ENCODE measurements around the gene ODF2.
A peak's percentile ranks its signal among the peaks of the same experiment; 100 is the strongest.
"Not testable (repeated sequence)": the region's sequence is repeated elsewhere in the genome, so short reads cannot be mapped to it uniquely, and the experiment has no call there.

The ODF2 gene

GRCh38 chr9:128412120-128412790, 43.6 kb upstream of the ODF2 start:
- DNase-seq (ENCODE audit: low spot score) = no peak
- in situ Hi-C loops (cut with MboI; ENCODE audit: low pct_unique_long_range_greater_than_20kb, low sequenced_read_pairs, unreplicated experiment) = no loop called here
- TF ChIP-seq, protein P1, sequence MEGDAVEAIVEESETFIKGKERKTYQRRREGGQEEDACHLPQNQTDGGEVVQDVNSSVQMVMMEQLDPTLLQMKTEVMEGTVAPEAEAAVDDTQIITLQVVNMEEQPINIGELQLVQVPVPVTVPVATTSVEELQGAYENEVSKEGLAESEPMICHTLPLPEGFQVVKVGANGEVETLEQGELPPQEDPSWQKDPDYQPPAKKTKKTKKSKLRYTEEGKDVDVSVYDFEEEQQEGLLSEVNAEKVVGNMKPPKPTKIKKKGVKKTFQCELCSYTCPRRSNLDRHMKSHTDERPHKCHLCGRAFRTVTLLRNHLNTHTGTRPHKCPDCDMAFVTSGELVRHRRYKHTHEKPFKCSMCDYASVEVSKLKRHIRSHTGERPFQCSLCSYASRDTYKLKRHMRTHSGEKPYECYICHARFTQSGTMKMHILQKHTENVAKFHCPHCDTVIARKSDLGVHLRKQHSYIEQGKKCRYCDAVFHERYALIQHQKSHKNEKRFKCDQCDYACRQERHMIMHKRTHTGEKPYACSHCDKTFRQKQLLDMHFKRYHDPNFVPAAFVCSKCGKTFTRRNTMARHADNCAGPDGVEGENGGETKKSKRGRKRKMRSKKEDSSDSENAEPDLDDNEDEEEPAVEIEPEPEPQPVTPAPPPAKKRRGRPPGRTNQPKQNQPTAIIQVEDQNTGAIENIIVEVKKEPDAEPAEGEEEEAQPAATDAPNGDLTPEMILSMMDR (IDR thresholded peaks at IDR 0.05; ENCODE audit: extremely low read depth, insufficient read depth, missing control alignments) = peak; percentile 56

DNA sequence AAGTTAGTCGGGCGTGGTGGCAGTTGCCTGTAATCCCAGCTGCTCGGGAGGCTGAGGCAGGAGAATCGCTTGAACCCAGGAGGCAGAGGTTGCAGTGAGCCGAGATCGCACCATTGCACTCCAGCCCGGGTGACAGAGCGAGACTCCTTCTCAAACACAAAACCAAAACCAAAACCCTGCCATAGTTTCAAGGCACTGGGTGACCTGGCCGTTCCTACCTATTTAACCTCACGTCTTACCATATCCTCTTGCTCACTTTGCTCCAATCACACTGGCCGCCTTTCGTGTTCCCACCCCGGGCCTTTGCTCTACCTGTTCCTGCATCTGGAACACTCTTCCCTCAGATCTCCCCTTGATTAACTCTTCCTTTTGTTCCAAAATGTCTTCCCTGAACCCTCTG, 42.1 kb upstream of the ODF2 start:
- in situ Hi-C loops (cut with MboI; ENCODE audit: low pct_unique_long_range_greater_than_20kb, low sequenced_read_pairs, unreplicated experiment); DNase-seq (ENCODE audit: low spot score): not testable (repeated sequence)

DNA sequence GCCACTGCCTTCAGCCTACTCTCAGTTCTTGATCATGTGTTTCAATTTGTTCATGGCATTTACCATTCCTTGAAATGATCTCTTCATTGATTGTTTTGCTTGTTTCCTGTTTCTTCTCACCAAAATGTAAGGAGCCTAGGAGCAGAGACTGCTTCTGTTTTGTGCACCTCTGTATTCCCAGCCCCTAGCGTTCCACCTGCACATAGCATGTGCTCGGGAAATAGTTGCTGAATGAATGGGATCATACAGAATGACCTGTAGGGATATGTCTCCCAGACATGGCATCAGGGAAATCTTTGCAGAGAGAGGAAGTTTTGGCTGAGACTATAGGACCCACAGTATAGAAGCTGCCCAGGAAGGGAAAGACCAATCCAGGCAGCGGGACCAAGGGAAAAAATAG, 41.3 kb upstream of the ODF2 start:
- DNase-seq (ENCODE audit: low spot score) = no peak
- in situ Hi-C loops (cut with MboI; ENCODE audit: low pct_unique_long_range_greater_than_20kb, low sequenced_read_pairs, unreplicated experiment) = no loop called here
- TF ChIP-seq, protein P1 (IDR thresholded peaks at IDR 0.05; ENCODE audit: extremely low read depth, insufficient read depth, missing control alignments) = no peak

DNA sequence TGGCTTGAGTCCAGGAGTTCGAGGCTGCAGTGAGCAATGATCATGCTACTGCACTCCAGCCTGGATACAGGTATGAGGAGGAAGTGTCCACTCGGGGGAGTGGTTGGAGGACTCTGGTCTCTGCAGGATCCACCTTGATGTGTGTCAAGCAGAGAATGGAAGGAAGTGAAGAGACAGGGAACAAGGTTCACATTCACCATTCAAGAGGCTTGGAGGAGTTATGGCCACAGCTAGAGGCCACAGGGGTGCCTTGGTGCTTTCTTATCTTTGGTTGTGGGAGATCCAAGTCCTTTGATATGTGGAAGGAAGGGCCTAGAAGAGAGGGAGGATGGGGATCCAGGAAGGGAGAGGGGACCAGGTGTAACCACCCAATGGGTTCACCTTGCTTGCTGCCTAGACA, 40.5 kb upstream of the ODF2 start:
- TF ChIP-seq, protein P1 (IDR thresholded peaks at IDR 0.05; ENCODE audit: extremely low read depth, insufficient read depth, missing control alignments) = no peak
- in situ Hi-C loops (cut with MboI; ENCODE audit: low pct_unique_long_range_greater_than_20kb, low sequenced_read_pairs, unreplicated experiment) = no loop called here
- DNase-seq (ENCODE audit: low spot score) = no peak

- TF ChIP-seq, protein P1 (IDR thresholded peaks at IDR 0.05; ENCODE audit: extremely low read depth, insufficient read depth, missing control alignments) = no peak
These were observed 39.8 kb upstream of the ODF2 start for GRCh38 chr9:128416014-128416413.

GRCh38 chr9:128416432-128417019, 39.3 kb upstream of the ODF2 start:
- TF ChIP-seq, protein P1 (IDR thresholded peaks at IDR 0.05; ENCODE audit: extremely low read depth, insufficient read depth, missing control alignments) = no peak
- in situ Hi-C loops (cut with MboI; ENCODE audit: low pct_unique_long_range_greater_than_20kb, low sequenced_read_pairs, unreplicated experiment) = no loop called here
- DNase-seq (ENCODE audit: low spot score) = no peak

More at GRCh38 chr9:128416014-128416413, 39.8 kb upstream of the ODF2 start:
- in situ Hi-C loops (cut with MboI; ENCODE audit: low pct_unique_long_range_greater_than_20kb, low sequenced_read_pairs, unreplicated experiment) = no loop called here
- no peak for DNase-seq (ENCODE audit: low spot score)
